ENCODE data around the gene LMBR1L. TPM values are rescaled to one million over a fixed set of nuclear protein-coding genes. Genes with fewer than 3 reads are reported as not detected.

LMBR1L gene
- total RNA-seq, 2 experiments from 2014 or later, result 37.2 to 43.6 TPM

DNA sequence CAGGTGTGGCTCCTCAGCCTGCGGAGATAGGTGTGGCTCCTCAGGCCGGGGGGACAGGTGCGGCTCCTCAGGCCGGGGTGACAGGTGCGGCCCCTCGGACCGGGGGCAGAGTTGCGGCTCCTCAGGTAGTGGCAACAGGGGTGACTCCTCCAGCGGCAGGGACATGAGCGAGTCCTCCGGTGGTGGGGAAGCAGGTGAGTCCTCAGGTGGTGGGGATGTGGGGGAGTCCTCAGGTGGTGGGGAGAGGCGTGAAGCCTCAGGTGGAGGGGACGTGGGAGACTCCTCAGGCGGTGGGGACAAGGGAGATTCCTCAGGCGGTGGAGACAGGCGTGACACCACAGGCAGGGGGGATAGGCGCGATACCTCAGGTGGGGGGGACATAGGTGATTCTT is 59.3 kb downstream of the LMBR1L start:
- POLR2A ChIA-PET, result no interaction called here
- peaks cover 23% of the 10 kb centered on the region for H3K79me2 ChIP-seq (ENCODE audit: insufficient read depth, low read depth, low read length)
- H3K27ac ChIP-seq (ENCODE audit: low read depth, low read length, poor library complexity, severe bottlenecking), result no peak overlapping the region
- intact Hi-C loops (cut with micrococcal nuclease; ENCODE audit: unreplicated experiment), result no loop called here
- H3K9me2 ChIP-seq (ENCODE audit: insufficient read depth, low read length), result no peaks in the 10 kb centered on the region
- TF ChIP-seq, protein P1, sequence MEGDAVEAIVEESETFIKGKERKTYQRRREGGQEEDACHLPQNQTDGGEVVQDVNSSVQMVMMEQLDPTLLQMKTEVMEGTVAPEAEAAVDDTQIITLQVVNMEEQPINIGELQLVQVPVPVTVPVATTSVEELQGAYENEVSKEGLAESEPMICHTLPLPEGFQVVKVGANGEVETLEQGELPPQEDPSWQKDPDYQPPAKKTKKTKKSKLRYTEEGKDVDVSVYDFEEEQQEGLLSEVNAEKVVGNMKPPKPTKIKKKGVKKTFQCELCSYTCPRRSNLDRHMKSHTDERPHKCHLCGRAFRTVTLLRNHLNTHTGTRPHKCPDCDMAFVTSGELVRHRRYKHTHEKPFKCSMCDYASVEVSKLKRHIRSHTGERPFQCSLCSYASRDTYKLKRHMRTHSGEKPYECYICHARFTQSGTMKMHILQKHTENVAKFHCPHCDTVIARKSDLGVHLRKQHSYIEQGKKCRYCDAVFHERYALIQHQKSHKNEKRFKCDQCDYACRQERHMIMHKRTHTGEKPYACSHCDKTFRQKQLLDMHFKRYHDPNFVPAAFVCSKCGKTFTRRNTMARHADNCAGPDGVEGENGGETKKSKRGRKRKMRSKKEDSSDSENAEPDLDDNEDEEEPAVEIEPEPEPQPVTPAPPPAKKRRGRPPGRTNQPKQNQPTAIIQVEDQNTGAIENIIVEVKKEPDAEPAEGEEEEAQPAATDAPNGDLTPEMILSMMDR (conservative IDR thresholded peaks at IDR 0.05; ENCODE audit: low read length), result no peak
- no peak for TF ChIP-seq EZH2phosphoT487 (IDR thresholded peaks at IDR 0.05; ENCODE audit: borderline replicate concordance, low read depth, low read length)
- peaks cover 15% of the 10 kb centered on the region for H4K20me1 ChIP-seq (ENCODE audit: insufficient read depth, low read length)
- H2AFZ ChIP-seq (ENCODE audit: low read length), result no peak overlapping the region
- peaks cover 95% of the 10 kb centered on the region for H3K36me3 ChIP-seq (ENCODE audit: insufficient read depth, low read length)
- H3K4me1 ChIP-seq (ENCODE audit: insufficient read depth, low read length, poor library complexity, severe bottlenecking), result peaks cover 11% of the 10 kb centered on the region
- H3K4me2 ChIP-seq (ENCODE audit: low read length), result no peak overlapping the region
- H3K9me3 ChIP-seq (ENCODE audit: low read length), result no peaks in the 10 kb centered on the region
- no TSS peak for BruUV-seq (replicated peaks)
- DNase-seq (ENCODE audit: low spot score), result no peak
- CTCF ChIA-PET (ENCODE audit: unreplicated experiment), result no interaction called here
- no peak overlapping the region for H3K4me3 ChIP-seq (ENCODE audit: low read depth, low read length, poor library complexity, severe bottlenecking)

DNA sequence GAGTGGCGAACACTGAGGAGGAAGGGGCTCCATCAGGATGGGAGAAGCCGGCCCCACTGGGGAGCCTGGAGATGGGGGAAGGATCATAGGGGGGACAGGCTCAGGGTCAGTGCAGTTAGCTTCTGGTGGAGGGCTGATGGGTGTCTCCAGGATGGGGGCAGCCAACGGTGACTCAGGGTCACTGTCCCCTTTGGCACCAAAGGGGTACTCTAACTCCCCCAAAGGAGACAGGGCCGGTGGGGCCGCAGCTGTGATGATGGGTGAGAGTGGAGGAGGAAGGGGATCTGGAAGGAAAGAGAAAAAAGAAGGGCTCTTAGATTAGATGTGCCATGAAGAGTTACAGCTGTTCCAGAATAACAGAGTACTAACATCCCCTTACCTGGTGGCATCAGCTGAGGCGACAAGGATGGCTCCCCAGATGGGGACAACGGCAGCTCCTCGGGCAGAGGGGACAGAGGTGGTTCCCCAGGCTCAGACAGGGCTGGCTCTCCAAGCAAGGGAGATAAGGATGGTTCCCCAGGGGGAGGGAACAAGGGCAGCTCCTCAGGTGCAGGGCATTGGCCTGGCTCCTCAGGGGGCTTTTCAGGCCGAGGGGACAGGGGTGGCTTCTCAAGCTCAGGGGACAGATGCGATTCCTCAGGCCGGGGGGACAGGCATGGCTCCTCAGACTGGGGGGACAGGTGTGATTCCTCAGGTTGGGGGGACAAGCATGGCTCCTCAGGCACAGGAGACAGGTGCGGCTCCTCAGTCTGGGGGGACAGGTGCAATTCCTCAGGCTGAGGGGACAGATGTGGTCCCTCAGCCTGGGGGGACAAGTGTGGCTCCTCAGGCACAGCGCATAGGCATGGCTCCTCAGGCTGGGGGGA is 59.9 kb downstream of the LMBR1L start:
- no peak overlapping the region for H3K4me2 ChIP-seq (ENCODE audit: low read length)
- ChIA-PET POLR2A (interaction anchor here (0.7 to 0.8 kb wide), 2 partner anchors 51 to 79 kb away, joined by 3 to 5 read pairs; no protein-coding TSS in a partner anchor), CTCF (ENCODE audit: unreplicated experiment) (no interaction called here)
- peaks cover 100% of the 10 kb centered on the region for H3K36me3 ChIP-seq (ENCODE audit: insufficient read depth, low read length)
- H3K79me2 ChIP-seq (ENCODE audit: insufficient read depth, low read depth, low read length), result peaks cover 17% of the 10 kb centered on the region
- H3K9me2 ChIP-seq (ENCODE audit: insufficient read depth, low read length), result no peaks in the 10 kb centered on the region
- no peak for DNase-seq (ENCODE audit: low spot score)
- H4K20me1 ChIP-seq (ENCODE audit: insufficient read depth, low read length), result peaks cover 9% of the 10 kb centered on the region
- no peak for TF ChIP-seq EZH2phosphoT487 (IDR thresholded peaks at IDR 0.05; ENCODE audit: borderline replicate concordance, low read depth, low read length)
- TF ChIP-seq, protein P1 (conservative IDR thresholded peaks at IDR 0.05; ENCODE audit: low read length), result no peak
- H2AFZ ChIP-seq (ENCODE audit: low read length), result no peak overlapping the region
- no peak overlapping the region for H3K27ac ChIP-seq (ENCODE audit: low read depth, low read length, poor library complexity, severe bottlenecking)
- intact Hi-C loops (cut with micrococcal nuclease; ENCODE audit: unreplicated experiment), result no loop called here
- no peak overlapping the region for H3K4me3 ChIP-seq (ENCODE audit: low read depth, low read length, poor library complexity, severe bottlenecking)
- BruUV-seq (replicated peaks), result no TSS peak
- H3K9me3 ChIP-seq (ENCODE audit: low read length), result no peaks in the 10 kb centered on the region
- peaks cover 5% of the 10 kb centered on the region for H3K4me1 ChIP-seq (ENCODE audit: insufficient read depth, low read length, poor library complexity, severe bottlenecking)

DNA sequence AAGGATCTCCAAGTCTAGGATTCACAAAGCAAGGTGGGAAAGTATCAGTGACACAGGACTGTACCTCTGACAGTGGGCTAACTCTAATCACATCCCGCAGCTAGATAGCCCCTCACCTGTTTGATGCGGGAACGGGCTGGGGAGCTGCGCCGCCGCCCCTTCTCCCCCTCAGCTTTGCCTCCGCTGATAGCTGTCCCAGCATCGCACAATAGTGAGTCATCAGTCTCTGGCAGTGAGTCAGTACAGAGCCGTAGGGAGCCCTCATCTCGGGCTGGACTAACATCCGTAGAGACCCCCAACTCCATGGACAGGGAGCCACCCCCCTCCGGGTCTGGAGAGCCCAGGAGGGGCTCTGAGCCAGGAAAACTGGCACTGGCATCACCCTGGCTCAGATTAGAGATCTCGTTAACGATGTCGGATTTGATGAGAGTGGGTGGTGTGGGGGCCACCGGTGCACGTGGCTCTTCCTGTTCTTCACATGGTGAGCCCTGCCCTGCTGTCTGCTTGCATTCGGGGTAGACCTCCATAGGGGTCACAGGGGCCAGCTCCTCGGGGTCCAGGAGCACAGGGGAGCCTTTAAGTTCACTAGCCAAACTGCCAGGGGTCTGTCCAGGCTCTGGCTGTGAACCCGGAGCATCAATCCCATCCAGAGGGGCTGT is 61.0 kb downstream of the LMBR1L start:
- H3K4me1 ChIP-seq (ENCODE audit: insufficient read depth, low read length, poor library complexity, severe bottlenecking), result no peaks in the 10 kb centered on the region
- TF ChIP-seq EZH2phosphoT487 (IDR thresholded peaks at IDR 0.05; ENCODE audit: borderline replicate concordance, low read depth, low read length), result no peak
- TF ChIP-seq, protein P1 (conservative IDR thresholded peaks at IDR 0.05; ENCODE audit: low read length), result no peak
- no peak overlapping the region for H3K27ac ChIP-seq (ENCODE audit: low read depth, low read length, poor library complexity, severe bottlenecking)
- ChIA-PET CTCF (ENCODE audit: unreplicated experiment) (no interaction called here), POLR2A (no interaction called here)
- peaks cover 6% of the 10 kb centered on the region; the same call in 1 of the 2 replicates for H3K79me2 ChIP-seq (ENCODE audit: insufficient read depth, low read depth, low read length)
- H3K4me3 ChIP-seq (ENCODE audit: low read depth, low read length, poor library complexity, severe bottlenecking), result no peak overlapping the region
- no peak overlapping the region for H3K4me2 ChIP-seq (ENCODE audit: low read length)
- intact Hi-C loops (cut with micrococcal nuclease; ENCODE audit: unreplicated experiment), result no loop called here
- no peaks in the 10 kb centered on the region for H3K9me2 ChIP-seq (ENCODE audit: insufficient read depth, low read length)
- BruUV-seq (replicated peaks), result no TSS peak
- H4K20me1 ChIP-seq (ENCODE audit: insufficient read depth, low read length), result no peaks in the 10 kb centered on the region
- no peak overlapping the region for H2AFZ ChIP-seq (ENCODE audit: low read length)
- no peak for DNase-seq (ENCODE audit: low spot score)
- peaks cover 100% of the 10 kb centered on the region for H3K36me3 ChIP-seq (ENCODE audit: insufficient read depth, low read length)
- no peaks in the 10 kb centered on the region for H3K9me3 ChIP-seq (ENCODE audit: low read length)
